Measurements from ENCODE around the gene SLX9. TPM values are rescaled to one million over a fixed set of nuclear protein-coding genes. Genes with fewer than 3 reads are reported as not detected.
A peak's percentile ranks its signal among the peaks of the same experiment; 100 is the strongest.

The SLX9 gene
- total and polyA plus RNA-seq, 8 donors: 5.4 to 83.4 (median 19.3) TPM

DNA sequence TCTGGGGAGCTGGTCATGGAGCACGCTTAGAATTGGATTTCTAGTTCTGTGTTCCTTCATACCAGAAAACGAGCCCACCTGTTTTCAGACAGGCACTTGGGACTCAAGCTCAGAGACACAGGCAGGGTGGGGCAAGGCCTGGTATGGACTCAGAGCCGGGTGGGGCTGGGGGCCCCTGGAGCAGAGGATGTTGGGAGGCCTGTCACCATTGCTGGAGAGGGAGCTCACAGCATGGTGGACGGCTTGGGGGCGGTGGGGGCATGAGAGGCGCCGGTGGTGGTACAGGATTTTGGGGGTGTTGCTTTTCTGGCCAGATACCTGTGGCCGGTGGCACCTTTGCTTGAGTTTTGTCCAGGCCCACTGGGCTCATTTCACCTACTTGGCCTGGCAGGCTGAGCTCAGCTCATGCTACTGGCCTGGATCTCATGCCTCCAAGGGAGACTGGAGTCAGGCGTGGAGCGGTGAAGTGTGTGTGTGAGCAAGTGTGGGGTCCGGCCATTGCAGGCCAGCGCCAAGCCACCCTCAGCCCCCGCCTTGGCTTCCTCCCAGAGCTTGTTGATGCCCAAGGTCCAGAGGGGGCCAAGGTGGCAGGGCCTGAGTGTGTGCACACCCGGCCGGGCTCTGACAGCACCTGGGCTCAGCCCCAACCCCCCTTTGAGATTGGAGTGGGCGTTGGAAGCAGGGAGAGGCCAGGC is 8.7 kb downstream of the SLX9 start:
- H3K36me3 ChIP-seq: peaks cover 7 to 76% (median 61%) of the 10 kb centered on the region in 4 donors
- 83 to 87% (median 86%) methylated on average over 9 to 16 of the region's 16 CpGs for WGBS, 5 donors
- intact Hi-C loops (cut with DNase I; ENCODE audit: low total_unique reads): loop anchor here (5.0 kb wide), 1 partner anchor 189 kb away; no protein-coding TSS in a partner anchor

DNA sequence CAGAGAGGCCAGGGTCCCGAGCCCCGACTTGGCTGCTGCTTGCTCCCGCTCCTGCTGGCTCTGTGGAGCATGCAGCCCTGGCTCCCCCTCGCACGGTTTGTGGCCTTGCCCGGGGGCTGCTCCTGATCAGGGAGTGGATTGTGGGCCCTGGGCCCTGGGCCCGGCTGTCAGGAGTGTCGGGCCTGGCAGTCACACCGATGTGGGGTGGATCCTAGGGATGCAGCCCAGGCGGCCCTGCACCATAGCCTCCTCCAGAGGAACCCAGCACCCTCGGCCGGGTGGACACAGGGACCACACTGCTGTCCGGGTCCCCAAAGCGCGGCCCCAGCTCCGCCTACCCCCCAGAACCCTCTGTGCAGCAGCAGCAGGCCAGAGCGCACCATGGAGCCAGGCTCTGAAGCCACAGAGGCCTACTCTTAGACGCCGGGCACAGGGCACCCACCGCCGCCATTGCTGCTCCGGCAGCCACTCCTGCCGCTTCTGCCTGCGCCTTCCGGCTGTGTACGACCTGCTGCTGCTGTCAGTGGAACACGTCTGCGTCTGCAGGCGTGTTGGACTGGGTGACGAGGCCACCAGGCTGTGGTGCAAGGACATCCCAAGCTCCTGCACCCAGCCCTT is 9.4 kb downstream of the SLX9 start:
- Histone ChIP-seq H3K27ac (peak overlapping the region in 1 of 5 donors; percentile 66), H3K4me3 (no peak overlapping the region), H3K4me1 (peaks cover 3 to 40% (median 22%) of the 10 kb centered on the region in 4 donors), H3K9me3 (no peaks in the 10 kb centered on the region), H3K36me3 (peaks cover 7 to 76% (median 58%) of the 10 kb centered on the region in 4 donors), H3K27me3 (no peaks in the 10 kb centered on the region)
- intact Hi-C loops (cut with DNase I; ENCODE audit: low total_unique reads): loop anchor here (5.0 kb wide), 1 partner anchor 188 kb away; no protein-coding TSS in a partner anchor
- TF ChIP-seq POLR2A (IDR thresholded peaks at IDR 0.05) (no peak), POLR2AphosphoS5 (IDR thresholded peaks at IDR 0.05) (no peak), EP300 (IDR thresholded peaks at IDR 0.05) (no peak)
- TF ChIP-seq, protein P1, sequence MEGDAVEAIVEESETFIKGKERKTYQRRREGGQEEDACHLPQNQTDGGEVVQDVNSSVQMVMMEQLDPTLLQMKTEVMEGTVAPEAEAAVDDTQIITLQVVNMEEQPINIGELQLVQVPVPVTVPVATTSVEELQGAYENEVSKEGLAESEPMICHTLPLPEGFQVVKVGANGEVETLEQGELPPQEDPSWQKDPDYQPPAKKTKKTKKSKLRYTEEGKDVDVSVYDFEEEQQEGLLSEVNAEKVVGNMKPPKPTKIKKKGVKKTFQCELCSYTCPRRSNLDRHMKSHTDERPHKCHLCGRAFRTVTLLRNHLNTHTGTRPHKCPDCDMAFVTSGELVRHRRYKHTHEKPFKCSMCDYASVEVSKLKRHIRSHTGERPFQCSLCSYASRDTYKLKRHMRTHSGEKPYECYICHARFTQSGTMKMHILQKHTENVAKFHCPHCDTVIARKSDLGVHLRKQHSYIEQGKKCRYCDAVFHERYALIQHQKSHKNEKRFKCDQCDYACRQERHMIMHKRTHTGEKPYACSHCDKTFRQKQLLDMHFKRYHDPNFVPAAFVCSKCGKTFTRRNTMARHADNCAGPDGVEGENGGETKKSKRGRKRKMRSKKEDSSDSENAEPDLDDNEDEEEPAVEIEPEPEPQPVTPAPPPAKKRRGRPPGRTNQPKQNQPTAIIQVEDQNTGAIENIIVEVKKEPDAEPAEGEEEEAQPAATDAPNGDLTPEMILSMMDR (IDR thresholded peaks at IDR 0.05): no peak
- no peak for DNase-seq
- 68 to 86% (median 81%) methylated on average over 10 to 30 of the region's 30 CpGs for WGBS, 5 donors

More for the DNA sequence above, 8.7 kb downstream of the SLX9 start:
- Histone ChIP-seq H3K4me3 (no peak overlapping the region), H3K27me3 (no peaks in the 10 kb centered on the region), H3K9me3 (no peaks in the 10 kb centered on the region), H3K27ac (no peak overlapping the region), H3K4me1 (peaks cover 3 to 35% (median 22%) of the 10 kb centered on the region in 4 donors)
- no peak for TF ChIP-seq POLR2A (IDR thresholded peaks at IDR 0.05)
- TF ChIP-seq EP300 (IDR thresholded peaks at IDR 0.05): no peak
- no peak for TF ChIP-seq POLR2AphosphoS5 (IDR thresholded peaks at IDR 0.05)
- TF ChIP-seq, protein P1 (IDR thresholded peaks at IDR 0.05): no peak
- no peak for DNase-seq

DNA sequence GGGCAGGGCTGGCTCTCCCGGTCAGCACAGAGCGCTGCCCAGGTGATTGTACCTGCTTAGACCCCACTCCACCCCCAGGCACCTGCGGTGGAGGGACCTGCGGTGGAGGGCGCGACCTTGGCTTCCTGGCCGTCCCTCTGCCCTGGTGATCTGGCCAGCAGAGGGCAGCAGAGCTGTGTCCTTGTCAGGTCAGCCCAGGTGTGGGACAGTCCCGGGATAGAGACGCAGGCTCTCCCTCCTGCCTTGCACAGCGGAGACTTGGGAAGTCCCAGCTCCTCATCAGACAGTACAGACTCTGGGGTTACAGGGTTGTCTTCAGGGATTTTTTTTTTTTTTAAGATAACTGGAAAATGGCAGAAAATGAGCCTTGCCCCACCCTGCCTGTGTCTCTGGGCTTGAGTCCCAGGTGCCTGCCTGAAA is 10.0 kb downstream of the SLX9 start:
- no peaks in the 10 kb centered on the region for H3K9me3 ChIP-seq
- 0 to 10% (median 5%) methylated on average over 2 to 10 of the region's 10 CpGs for WGBS, 5 donors
- peak overlapping the region in 1 of 5 donors; percentile 66 for H3K27ac ChIP-seq
- peaks cover 7 to 74% (median 57%) of the 10 kb centered on the region in 4 donors for H3K36me3 ChIP-seq
- peak in 2 of 3 donors; percentile 11 to 68 for TF ChIP-seq POLR2AphosphoS5 (IDR thresholded peaks at IDR 0.05)
- no peak for TF ChIP-seq POLR2A (IDR thresholded peaks at IDR 0.05)
- TF ChIP-seq EP300 (IDR thresholded peaks at IDR 0.05): no peak
- TF ChIP-seq, protein P1 (IDR thresholded peaks at IDR 0.05): peak in 6 of 7 experiments; percentile 65 to 94 (median 90)
- peaks cover 3 to 40% (median 22%) of the 10 kb centered on the region in 4 donors for H3K4me1 ChIP-seq
- no peak overlapping the region for H3K4me3 ChIP-seq
- H3K27me3 ChIP-seq: no peaks in the 10 kb centered on the region
- intact Hi-C loops (cut with DNase I; ENCODE audit: low total_unique reads): loop anchor here (5.0 kb wide), 2 partner anchors 178 to 188 kb away; no protein-coding TSS in a partner anchor
- peak; percentile 91 for DNase-seq

DNA sequence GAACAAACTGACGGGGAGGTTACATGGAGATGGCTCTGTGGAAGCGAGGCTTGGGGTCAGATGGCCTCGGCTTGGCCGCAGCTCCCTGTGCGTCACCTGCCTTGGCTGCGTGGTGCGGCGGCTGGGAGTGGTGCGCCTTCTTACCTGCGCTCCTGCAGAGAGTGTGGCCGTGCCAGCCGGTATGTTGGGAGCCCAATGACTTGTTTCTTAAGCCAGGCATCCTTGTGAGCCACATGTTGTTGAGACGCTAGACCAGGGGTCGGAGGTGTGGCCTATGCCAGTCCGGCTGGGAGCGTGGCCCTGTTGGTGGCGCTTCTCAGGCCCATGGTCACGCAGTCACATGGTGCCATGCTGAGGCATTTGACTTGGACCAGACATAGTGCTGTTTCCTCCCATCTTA is 10.5 kb downstream of the SLX9 start:
- H3K4me3 ChIP-seq: no peak overlapping the region
- H3K4me1 ChIP-seq: peaks cover 3 to 40% (median 22%) of the 10 kb centered on the region in 4 donors
- no peaks in the 10 kb centered on the region for H3K9me3 ChIP-seq
- TF ChIP-seq POLR2A (IDR thresholded peaks at IDR 0.05) (no peak), EP300 (IDR thresholded peaks at IDR 0.05) (no peak), POLR2AphosphoS5 (IDR thresholded peaks at IDR 0.05) (no peak)
- TF ChIP-seq, protein P1 (IDR thresholded peaks at IDR 0.05): no peak
- H3K27ac ChIP-seq: peak overlapping the region in 2 of 5 donors; percentile 22 to 66
- intact Hi-C loops (cut with DNase I; ENCODE audit: low total_unique reads): loop anchor here (5.0 kb wide), 1 partner anchor 177 kb away; no protein-coding TSS in a partner anchor
- no peak for DNase-seq
- peaks cover 3 to 73% (median 55%) of the 10 kb centered on the region in 4 donors for H3K36me3 ChIP-seq
- no peaks in the 10 kb centered on the region for H3K27me3 ChIP-seq
- WGBS, 5 donors: 88 to 95% (median 93%) methylated on average over 13 to 18 of the region's 18 CpGs

Data from stomach (tissue), 9 donors.